ENCODE data around the gene POLQ.
"Not testable (repeated sequence)": the region's sequence is repeated elsewhere in the genome, so short reads cannot be mapped to it uniquely, and the experiment has no call there.

POLQ gene

DNA sequence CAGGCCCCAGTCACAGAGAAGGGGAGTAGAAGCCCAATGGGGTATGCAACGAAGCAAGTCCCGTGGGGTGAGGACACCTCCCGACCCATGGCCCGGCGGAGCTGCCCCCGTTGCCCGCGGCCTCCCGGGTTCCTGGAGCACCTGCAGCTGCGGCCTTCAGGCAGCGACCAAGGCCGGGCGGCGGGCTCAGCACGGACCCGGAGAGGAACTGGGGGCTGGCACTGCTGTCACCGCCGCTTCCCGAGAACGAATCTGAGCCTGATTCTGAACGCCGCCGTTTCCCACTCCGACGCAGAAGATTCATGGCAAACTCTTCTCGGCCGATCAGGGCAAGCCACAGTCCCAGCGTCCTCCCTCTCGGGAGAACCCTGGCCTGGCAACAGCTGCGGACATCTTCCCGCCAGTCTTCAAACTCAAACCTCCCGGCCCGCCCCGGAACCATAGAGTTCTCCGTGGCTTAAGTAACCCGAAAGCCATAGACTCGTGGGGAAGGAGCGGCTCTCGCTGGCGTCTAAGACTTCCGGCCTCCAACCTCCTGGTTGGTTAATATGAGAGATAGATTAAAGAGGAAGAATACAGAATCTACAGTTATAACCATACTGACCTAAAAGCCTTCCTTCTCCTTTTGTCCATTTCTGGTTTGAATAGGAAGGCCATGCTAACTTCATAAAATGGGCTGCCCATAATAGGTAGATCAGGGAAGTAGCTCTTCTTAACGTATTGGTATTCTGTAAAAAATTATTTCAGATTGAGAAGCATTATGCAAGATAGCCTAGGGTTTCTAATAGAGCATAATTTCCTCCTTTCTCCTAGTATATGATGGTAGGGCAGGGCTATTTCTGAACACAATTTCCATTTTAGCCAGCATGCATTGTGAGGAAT lies at the start of gene POLQ:
Gene POLQ (minus strand): TSS at position 415 of the 882 bp plus-strand sequence. CDS start 111 bp downstream, at position 304.
- Histone ChIP-seq H2AFZ (peak within 1 kb of the TSS; percentile 99), H3K4me2 (ENCODE audit: low read length) (peak within 1 kb of the TSS; percentile 96), H3K4me3 (ENCODE audit: low read depth, low read length) (peak within 1 kb of the TSS; percentile 75), H3K9ac (peak within 1 kb of the TSS; percentile 31), H3K79me2 (no peaks in the 10 kb centered on the region), H3K27me3 (ENCODE audit: control insufficient read depth, insufficient read depth, low read length) (no peaks in the 10 kb centered on the region), H3K4me1 (no peaks in the 10 kb centered on the region), H3K27ac (peak within 1 kb of the TSS; percentile 82), H3K9me3 (ENCODE audit: control insufficient read depth, low read length) (no peaks in the 10 kb centered on the region), H3K36me3 (ENCODE audit: control insufficient read depth, insufficient read depth, low read length) (no peaks in the 10 kb centered on the region)
- no peak for TF ChIP-seq CTCF (IDR thresholded peaks at IDR 0.05)

DNA sequence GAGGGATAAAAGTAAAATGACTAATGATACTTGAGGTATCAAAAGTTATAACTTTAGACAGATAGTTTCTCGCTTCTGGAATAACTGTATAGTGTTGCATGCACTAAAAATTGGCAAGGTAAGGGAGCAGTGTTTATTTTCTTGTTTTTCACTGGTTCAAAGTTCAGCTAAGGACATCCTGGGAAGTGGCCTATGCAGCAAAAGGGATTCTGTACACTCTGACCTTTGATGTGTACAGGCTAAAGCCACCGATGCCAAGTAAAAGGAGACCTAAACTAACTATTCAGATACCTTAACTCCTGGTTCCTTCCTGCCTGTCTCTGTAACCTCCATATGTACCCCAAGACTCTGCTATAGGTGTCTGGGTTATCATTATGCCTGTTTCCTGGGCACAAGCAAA lies 49.1 kb upstream of the POLQ start:
- H3K4me1 ChIP-seq = peaks cover 9% of the 10 kb centered on the region
- H3K9me3 ChIP-seq (ENCODE audit: control insufficient read depth, low read length) = no peaks in the 10 kb centered on the region
- TF ChIP-seq CTCF (IDR thresholded peaks at IDR 0.05) = no peak
- no peak overlapping the region for H2AFZ ChIP-seq
- no peaks in the 10 kb centered on the region for H3K27me3 ChIP-seq (ENCODE audit: control insufficient read depth, insufficient read depth, low read length)
- H3K9ac ChIP-seq = no peak overlapping the region
- no peak overlapping the region for H3K4me3 ChIP-seq (ENCODE audit: low read depth, low read length)
- no peak overlapping the region for H3K27ac ChIP-seq
- no peaks in the 10 kb centered on the region for H3K79me2 ChIP-seq
- H3K36me3 ChIP-seq (ENCODE audit: control insufficient read depth, insufficient read depth, low read length) = no peaks in the 10 kb centered on the region
- H3K4me2 ChIP-seq (ENCODE audit: low read length) = no peak overlapping the region

DNA sequence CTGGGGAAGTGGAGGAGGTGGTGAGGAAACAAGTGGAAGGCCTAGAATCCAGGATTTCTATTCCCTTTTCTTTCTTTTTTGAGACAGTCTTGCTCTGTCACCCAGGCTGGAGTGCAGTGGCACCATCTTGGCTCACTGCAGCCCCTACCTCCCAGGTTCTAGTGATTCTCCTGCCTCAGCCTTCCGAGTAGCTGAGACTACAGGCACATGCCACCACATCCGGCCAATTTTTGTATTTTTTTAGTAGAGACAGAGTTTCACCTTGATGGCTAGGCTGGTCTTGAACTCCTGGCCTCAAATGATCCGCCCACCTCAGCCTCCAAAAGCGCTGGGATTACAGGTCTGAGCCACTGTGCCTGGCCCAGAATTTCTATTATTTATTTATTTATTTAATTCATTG lies 48.0 kb upstream of the POLQ start:
- H3K36me3 ChIP-seq (ENCODE audit: control insufficient read depth, insufficient read depth, low read length); H3K9me3 ChIP-seq (ENCODE audit: control insufficient read depth, low read length); H3K4me2 ChIP-seq (ENCODE audit: low read length); H3K27me3 ChIP-seq (ENCODE audit: control insufficient read depth, insufficient read depth, low read length); H3K4me1 ChIP-seq; H3K9ac ChIP-seq; H3K4me3 ChIP-seq (ENCODE audit: low read depth, low read length); H3K79me2 ChIP-seq: not testable (repeated sequence)
- H3K27ac ChIP-seq = peak overlapping the region; percentile 58
- peak overlapping the region; percentile 83 for H2AFZ ChIP-seq

GRCh38 chr3:121592856-121593702 lies 47.3 kb upstream of the POLQ start, which contains the start of gene FBXO40:
Gene FBXO40 (plus strand): TSS chr3:121593379. CDS start chr3:121620576, 27,197 bp downstream.
- H3K4me2 ChIP-seq (ENCODE audit: low read length) = peak within 1 kb of the TSS; percentile 57
- H2AFZ ChIP-seq = peak within 1 kb of the TSS; percentile 83
- no peaks in the 10 kb centered on the region for H3K27me3 ChIP-seq (ENCODE audit: control insufficient read depth, insufficient read depth, low read length)
- peak within 1 kb of the TSS; percentile 28 for H3K4me3 ChIP-seq (ENCODE audit: low read depth, low read length)
- no peaks in the 10 kb centered on the region for H3K79me2 ChIP-seq
- H3K4me1 ChIP-seq = peaks cover 9% of the 10 kb centered on the region
- H3K9ac ChIP-seq = no peak within 1 kb of the TSS
- no peaks in the 10 kb centered on the region for H3K36me3 ChIP-seq (ENCODE audit: control insufficient read depth, insufficient read depth, low read length)
- no peaks in the 10 kb centered on the region for H3K9me3 ChIP-seq (ENCODE audit: control insufficient read depth, low read length)
- TF ChIP-seq CTCF (IDR thresholded peaks at IDR 0.05) = peak; percentile 25
- peak within 1 kb of the TSS; percentile 58 for H3K27ac ChIP-seq

- Histone ChIP-seq H3K36me3 (ENCODE audit: control insufficient read depth, insufficient read depth, low read length) (no peaks in the 10 kb centered on the region), H3K9ac (no peak overlapping the region), H3K4me3 (ENCODE audit: low read depth, low read length) (no peak overlapping the region), H3K9me3 (ENCODE audit: control insufficient read depth, low read length) (no peaks in the 10 kb centered on the region), H3K79me2 (no peaks in the 10 kb centered on the region), H3K27me3 (ENCODE audit: control insufficient read depth, insufficient read depth, low read length) (no peaks in the 10 kb centered on the region), H3K4me2 (ENCODE audit: low read length) (no peak overlapping the region), H2AFZ (no peak overlapping the region), H3K4me1 (no peaks in the 10 kb centered on the region), H3K27ac (no peak overlapping the region)
- TF ChIP-seq CTCF (IDR thresholded peaks at IDR 0.05) = no peak
Measured at GRCh38 chr3:121584418-121584817, 38.6 kb upstream of the POLQ start.
